K562 (cell line): ENCODE data around the gene CD248. TPM values are rescaled to one million over a fixed set of nuclear protein-coding genes. Genes with fewer than 3 reads are reported as not detected.

Source experiments
- ATAC-seq: fragments of 200-7000 bp; cut with Tn5 transposase; 3 replicates; pipeline ENCODE4 v1.9.1; 2020; ENCODE audit warnings: moderate library complexity
- BruUV-seq: library from RNA; stranded (reverse); fragments of 400-500 nt; replicated peaks from 2 replicates; lab custom pipeline; 2021; lab: Mats Ljungman, UMichigan
- CTCF ChIA-PET: fragments of 300-600 bp; formaldehyde crosslinking; extraction: SDS; loops from one replicate; lab custom pipeline; 2021; ENCODE audit warnings: low intra/inter-chr PET ratio; lab: Yijun Ruan, JAX
- POLR2A ChIA-PET: fragments of 300-600, 350-650 bp; sonication (Branson Sonifier 250); formaldehyde crosslinking; extraction: SDS; loops from one replicate; lab custom pipeline; 2021; ENCODE audit warnings: antibody characterized with exemption, inconsistent platforms; lab: Yijun Ruan, JAX
- DNase-seq, 4 experiments: peaks; one replicate each; pipeline versions ENCODE4 v3.0.0 to v3.0.0-alpha.2; 2011 to 2018; ENCODE audit warnings: low spot score in 3 of 4, mixed read lengths in 3 of 4; ENCODE audit errors: extremely low read depth in 1 of 4
- FAIRE-seq: peaks from 2 replicates; lab custom pipeline; 2011; peaks lifted over from hg19 to GRCh38; lab: Jason Lieb, UNC
- H2AFZ ChIP-seq: 2 replicates; pipeline ENCODE4 v1.6.0; 2011; ENCODE audit warnings: low read depth, low read length, control low read depth, inconsistent platforms
- H3K27ac ChIP-seq: fragments of 200-600 bp; 3 replicates; pipeline ENCODE4 v1.8.0; 2011; ENCODE audit warnings: low read depth, mild to moderate bottlenecking, control low read depth, inconsistent platforms, low read length, moderate library complexity, mixed read lengths; ENCODE audit errors: extremely low read depth
- H3K27me3 ChIP-seq, 2 experiments: fragments of 300-600 bp in 1 of 2; 2 replicates in 1 of 2; 3 replicates in 1 of 2; pipeline versions ENCODE4 v1.6.0 to v1.8.0; 2011; ENCODE audit warnings: inconsistent platforms in 2 of 2, low read length in 2 of 2, mild to moderate bottlenecking in 1 of 2, mixed read lengths in 1 of 2, moderate library complexity in 1 of 2; ENCODE audit not compliant: control insufficient read depth in 2 of 2, insufficient read depth in 2 of 2
- H3K36me3 ChIP-seq: fragments of 300-600 bp; 3 replicates; pipeline ENCODE4 v1.8.0; 2011; ENCODE audit warnings: mild to moderate bottlenecking, low read length, inconsistent platforms; ENCODE audit not compliant: control insufficient read depth, insufficient read depth
- H3K4me1 ChIP-seq, 2 experiments: fragments of 200-600 bp in 1 of 2; replicated peaks in 1 of 2; 2 replicates in 1 of 2; 3 replicates in 1 of 2; pipeline versions ENCODE4 v1.5.1 to v1.8.0; 2011; ENCODE audit warnings: inconsistent platforms in 2 of 2, low read length in 2 of 2, mild to moderate bottlenecking in 1 of 2, mixed read lengths in 1 of 2, moderate library complexity in 1 of 2; ENCODE audit not compliant: control insufficient read depth in 2 of 2, insufficient read depth in 2 of 2
- H3K4me2 ChIP-seq: 2 replicates; pipeline ENCODE4 v1.6.1; 2011; ENCODE audit warnings: low read length, control low read depth, inconsistent platforms, mixed read lengths; ENCODE audit not compliant: insufficient read depth
- H3K4me3 ChIP-seq: fragments of 200-600 bp; sonication (generic), shearing (Covaris generic); 2 replicates; pipeline ENCODE4 v1.5.1; 2016; ENCODE audit warnings: control low read depth, inconsistent platforms
- H3K79me2 ChIP-seq: fragments of 200-600 bp; 3 replicates; pipeline ENCODE4 v1.8.0; 2011; ENCODE audit warnings: low read length, inconsistent platforms; ENCODE audit not compliant: control insufficient read depth, insufficient read depth
- H3K9ac ChIP-seq, 2 experiments: 2 replicates each; pipeline versions ENCODE4 v1.6.0 to v1.6.1; 2011; ENCODE audit warnings: low read depth in 2 of 2, low read length in 2 of 2, control low read depth in 1 of 2, inconsistent platforms in 1 of 2, mild to moderate bottlenecking in 1 of 2, mixed read lengths in 1 of 2; ENCODE audit not compliant: insufficient read depth in 1 of 2
- H3K9me1 ChIP-seq: one replicate; pipeline ENCODE4 v1.6.0; 2011; ENCODE audit warnings: inconsistent platforms, mild to moderate bottlenecking, low read length, moderate library complexity; ENCODE audit not compliant: control insufficient read depth, insufficient read depth
- H3K9me3 ChIP-seq: replicated peaks from 2 replicates; pipeline ENCODE4 v1.5.1; 2011; ENCODE audit warnings: low read depth, low read length, inconsistent platforms; ENCODE audit not compliant: control insufficient read depth, insufficient read depth
- H4K20me1 ChIP-seq: replicated peaks from 2 replicates; pipeline ENCODE4 v1.6.1; 2011; ENCODE audit warnings: low read length, inconsistent platforms, mixed read lengths; ENCODE audit not compliant: control insufficient read depth, insufficient read depth
- ADNP ChIP-seq: fragments of 200-800 bp; sonication (Bioruptor generic); IDR thresholded peaks from 2 replicates; pipeline ENCODE4 v1.6.1; 2016; ENCODE audit warnings: missing genetic modification characterization, missing compliant biosample characterization
- BCOR ChIP-seq: fragments of 450-650 bp; IDR thresholded peaks from 2 replicates; pipeline ENCODE4 v1.6.1; 2016
- CBX1 ChIP-seq: sonication (generic); IDR thresholded peaks from 2 replicates; pipeline ENCODE4 v1.6.1; 2016; ENCODE audit warnings: antibody characterized with exemption, low read depth, mild to moderate bottlenecking
- FOXJ3 ChIP-seq: sonication (generic); formaldehyde crosslinking; IDR thresholded peaks from 2 replicates; pipeline ENCODE4 v1.4.0; 2020; ENCODE audit warnings: mild to moderate bottlenecking, missing genetic modification reagents
- HDAC2 ChIP-seq: fragments of 450-650 bp; IDR thresholded peaks from 2 replicates; pipeline ENCODE4 v1.6.1; 2016; ENCODE audit warnings: mild to moderate bottlenecking
- IRF1 ChIP-seq: sonication (generic); formaldehyde crosslinking; IDR thresholded peaks from 2 replicates; pipeline ENCODE4 v1.8.0; 2022; ENCODE audit warnings: missing genetic modification reagents, mild to moderate bottlenecking, borderline replicate concordance
- KAT2B ChIP-seq: IDR thresholded peaks from one replicate; pipeline ENCODE4 v1.6.1; 2012; ENCODE audit warnings: low read depth, mild to moderate bottlenecking, control low read depth, inconsistent platforms, low read length, moderate library complexity
- KAT8 ChIP-seq: fragments of 450-650 bp; IDR thresholded peaks from 2 replicates; pipeline ENCODE4 v1.6.1; 2016; ENCODE audit warnings: low read depth, mild to moderate bottlenecking
- KDM1A ChIP-seq, 2 experiments: fragments of 450-650 bp; IDR thresholded peaks; 2 replicates each; pipeline ENCODE4 v1.6.1; 2016; ENCODE audit warnings: mild to moderate bottlenecking in 2 of 2
- KDM5B ChIP-seq: fragments of 200-600 bp; sonication (generic); IDR thresholded peaks from 2 replicates; pipeline ENCODE4 v1.6.1; 2012; ENCODE audit warnings: low read depth, mild to moderate bottlenecking, moderate library complexity, low read length, control low read depth, inconsistent platforms; ENCODE audit not compliant: insufficient replicate concordance
- MYC ChIP-seq, 2 experiments: fragments of 250-450 bp in 1 of 2; sonication (Bioruptor Pico) in 1 of 2; IDR thresholded peaks; 2 replicates each; pipeline versions ENCODE4 v1.5.1 to v1.6.1; 2012 to 2021; ENCODE audit warnings: low read depth in 2 of 2, borderline replicate concordance in 1 of 2, improper control_type of control experiment in 1 of 2, low read length in 1 of 2, mild to moderate bottlenecking in 1 of 2, moderate library complexity in 1 of 2
- POLR2A ChIP-seq: fragments of 450-650 bp; conservative IDR thresholded peaks from 2 replicates; pipeline ENCODE4 v1.6.1; 2016
- POLR2AphosphoS5 ChIP-seq: IDR thresholded peaks from 2 replicates; pipeline ENCODE4 v1.6.1; 2011; ENCODE audit warnings: mild to moderate bottlenecking, low read depth, low read length, moderate library complexity; ENCODE audit not compliant: control insufficient read depth, insufficient read depth
- RBFOX2 ChIP-seq: fragments of 200-400 bp; formaldehyde crosslinking; IDR thresholded peaks from 2 replicates; pipeline ENCODE4 v1.6.1; 2017; ENCODE audit warnings: low read depth, mild to moderate bottlenecking, low read length, moderate library complexity
- RBM25 ChIP-seq: fragments of 200-400 bp; formaldehyde crosslinking; IDR thresholded peaks from 2 replicates; pipeline ENCODE4 v1.6.1; 2018; ENCODE audit warnings: low read length, low read depth, moderate library complexity; ENCODE audit not compliant: severe bottlenecking
- RFX7 ChIP-seq: fragments of 250-450 bp; sonication (Bioruptor Pico); IDR thresholded peaks from 2 replicates; pipeline ENCODE4 v1.5.1; 2021; ENCODE audit warnings: mild to moderate bottlenecking
- SMARCA5 ChIP-seq: fragments of 450-650 bp; IDR thresholded peaks from 2 replicates; pipeline ENCODE4 v1.6.1; 2016
- SP1 ChIP-seq: sonication (generic); formaldehyde crosslinking; IDR thresholded peaks from 2 replicates; pipeline ENCODE4 v1.8.1; 2022; ENCODE audit warnings: mild to moderate bottlenecking, missing genetic modification reagents
- SUPT5H ChIP-seq: fragments of 450-650 bp; IDR thresholded peaks from 2 replicates; pipeline ENCODE4 v1.6.1; 2016
- YY1 ChIP-seq, 3 experiments: IDR thresholded peaks; 2 replicates each; pipeline ENCODE4 v1.6.1; 2011; ENCODE audit warnings: low read length in 2 of 3, mild to moderate bottlenecking in 2 of 3, moderate library complexity in 2 of 3, borderline replicate concordance in 1 of 3, control low read depth in 1 of 3, low read depth in 1 of 3; ENCODE audit not compliant: insufficient read depth in 3 of 3, insufficient replicate concordance in 2 of 3, control insufficient read depth in 1 of 3, insufficient read length in 1 of 3; ENCODE audit errors: extremely low read depth in 1 of 3
- ZNF277 ChIP-seq: fragments of 250-450 bp; sonication (Bioruptor Pico); IDR thresholded peaks from 2 replicates; pipeline ENCODE4 v1.8.0; 2022; ENCODE audit warnings: inconsistent platforms, mild to moderate bottlenecking, moderate library complexity, borderline replicate concordance
- WGBS: fragments of 100-300 bp; shearing (Covaris generic); methylation state at CpG from one replicate; pipeline ENCODE4 v1.1.6; 2016; ENCODE audit warnings: low coverage, mixed read lengths; ENCODE audit not compliant: insufficient coverage; ENCODE audit errors: missing lambda C conversion rate; 5-methylcytosine and 5-hydroxymethylcytosine counted together
- in situ Hi-C: fragments of 300-500 bp; cut with MboI; formaldehyde crosslinking; loops from 4 replicates; pipeline ENCODE4 v1.15.0; 2018; ENCODE audit warnings: inconsistent platforms, mixed read lengths
- intact Hi-C: fragments of 100-400 bp; cut with micrococcal nuclease; formaldehyde crosslinking; loops from 2 replicates; pipeline ENCODE4 v1.14.2; 2022
- polyA plus RNA-seq, 8 experiments: library from polyadenylated mRNA; depleted of rRNA in 4 of 8; stranded (reverse) in 5 of 8; unstranded in 3 of 8; fragments of >200 nt; fragmentation: Nextera tagmentation in 2 of 8; fragmentation: Illumina TruSeq in 1 of 8; extraction: Ambion mirVana in 2 of 8; extraction: Trizol in 1 of 8; gene quantifications; 2 replicates each; pipeline versions ENCODE4 v1.2.1 to v1.2.3, GENCODE V29; 2011 to 2014; ENCODE audit warnings: inconsistent platforms in 1 of 8, missing spikeins in 1 of 8
- total RNA-seq, 7 experiments: library from RNA; depleted of rRNA in 6 of 7; stranded (reverse); fragments of >200 nt in 6 of 7; fragmentation: Illumina TruSeq in 2 of 7; extraction: Trizol in 2 of 7; gene quantifications; 2 replicates each; pipeline versions ENCODE4 v1.2.1 to v1.2.3, GENCODE V29; 2011 to 2021; ENCODE audit warnings: low replicate concordance in 1 of 7

Gene CD248
- total and polyA plus RNA-seq, 9 of the 15 experiments (the other 6 are each of a cell fraction or from before 2014, with no cell fraction given), result 0.09 TPM; not detected in 8

GRCh38 chr11:66362481-66363147 is 45.8 kb upstream of the CD248 start:
- BruUV-seq, result no TSS peak
- H3K36me3 ChIP-seq, result peaks cover 53% of the 10 kb centered on the region
- FAIRE-seq, result no peak
- WGBS, result 77% methylated on average over 9 of the region's 9 CpGs
- no peaks in the 10 kb centered on the region for H3K9me3 ChIP-seq
- no peak overlapping the region for H3K4me2 ChIP-seq
- DNase-seq, result peak in 2 of 4 experiments; percentile 4 to 7
- peaks cover 7% of the 10 kb centered on the region for H3K79me2 ChIP-seq
- H2AFZ ChIP-seq, result no peak overlapping the region
- no peak overlapping the region for H3K4me3 ChIP-seq
- peaks cover 0 to 25% of the 10 kb centered on the region in 2 experiments; a peak in 4 of 5 replicates for H3K4me1 ChIP-seq
- intact Hi-C loops, result no loop called here
- ATAC-seq, result no peak
- H3K9ac ChIP-seq, result no peak overlapping the region; a peak in 1 of 4 replicates
- peaks cover 23% of the 10 kb centered on the region for H4K20me1 ChIP-seq
- CTCF ChIA-PET, result no interaction called here
- H3K27me3 ChIP-seq, result no peaks in the 10 kb centered on the region
- H3K9me1 ChIP-seq, result no peaks in the 10 kb centered on the region
- H3K27ac ChIP-seq, result no peak overlapping the region
- POLR2A ChIA-PET, result interaction anchor here (1.1 to 3.3 kb wide), 10 partner anchors 9 to 51 kb away, joined by 3 to 16 read pairs (median 7); partner anchors contain the start of genes B4GAT1, BRMS1 and SLC29A2
- in situ Hi-C loops, result no loop called here
- TF ChIP-seq CBX1 (0 out of 2 replicates have a peak, but pooled peaks have one; percentile 3), ZNF277 (CRISPR knock-in tag) (no peak), ADNP (tag) (peak; percentile 82), FOXJ3 (no peak), IRF1 (CRISPR knock-in tag) (no peak), KAT8 (no peak), SUPT5H (0 out of 2 replicates have a peak, but pooled peaks have one; percentile 34), RFX7 (no peak), YY1 (IDR thresholded peaks at IDR 0.05; ENCODE audit: borderline replicate concordance in 1 of 3, control insufficient read depth in 1 of 3, extremely low read depth in 1 of 3, insufficient read depth in 3 of 3, insufficient read length in 1 of 3, insufficient replicate concordance in 2 of 3, low read depth in 1 of 3, low read length in 2 of 3) (no peak), HDAC2 (peak; percentile 33; the same call in 1 of the 2 replicates), RBFOX2 (0 out of 2 replicates have a peak, but pooled peaks have one; percentile 47), KDM1A (IDR thresholded peaks at IDR 0.05) (peak in 1 of 2 experiments; percentile 27; a peak in 1 of 4 replicates), MYC (IDR thresholded peaks at IDR 0.05; ENCODE audit: low read depth, low read length) (no peak), MYC (CRISPR knock-in tag; IDR thresholded peaks at IDR 0.05; ENCODE audit: borderline replicate concordance, low read depth) (no peak), SP1 (peak; percentile 33; the same call in 1 of the 2 replicates), BCOR (peak; percentile 81), SMARCA5 (0 out of 2 replicates have a peak, but pooled peaks have one; percentile 54), RBM25 (peak; percentile 67), KAT2B (no peak), POLR2A (peak; percentile 52), KDM5B (peak; percentile 5), POLR2AphosphoS5 (peak; percentile 10; the same call in 1 of the 2 replicates)
